ENCODE results near the gene TRAPPC6A.

Gene TRAPPC6A

GRCh38 chr19:45147835-45148676 is 30.0 kb downstream of the TRAPPC6A start:
- DNase-seq (ENCODE audit: low read depth): no peak

- peak; percentile 7 for DNase-seq (ENCODE audit: low read depth)
Observed at GRCh38 chr19:45146741-45147205, 31.3 kb downstream of the TRAPPC6A start.

- DNase-seq (ENCODE audit: low read depth): peak; percentile 5
Observed at GRCh38 chr19:45146251-45146650, 31.8 kb downstream of the TRAPPC6A start.

- DNase-seq (ENCODE audit: low read depth): no peak
Observed at GRCh38 chr19:45145270-45146189, 32.5 kb downstream of the TRAPPC6A start.

GRCh38 chr19:45144431-45145269 is 33.4 kb downstream of the TRAPPC6A start:
- no peak for DNase-seq (ENCODE audit: low read depth)

GRCh38 chr19:45142726-45143110 is 35.3 kb downstream of the TRAPPC6A start:
- DNase-seq (ENCODE audit: low read depth): no peak

- no peak for DNase-seq (ENCODE audit: low read depth)
Observed at GRCh38 chr19:45142016-45142725, 35.9 kb downstream of the TRAPPC6A start.

- no peak for DNase-seq (ENCODE audit: low read depth)
Observed at GRCh38 chr19:45141203-45141900, 36.7 kb downstream of the TRAPPC6A start.

GRCh38 chr19:45140533-45140932 is 37.5 kb downstream of the TRAPPC6A start:
- no peak for DNase-seq (ENCODE audit: low read depth)

GRCh38 chr19:45140144-45140503 is 37.9 kb downstream of the TRAPPC6A start:
- DNase-seq (ENCODE audit: low read depth): no peak

- no peak for DNase-seq (ENCODE audit: low read depth)
Observed at GRCh38 chr19:45139286-45140143, 38.5 kb downstream of the TRAPPC6A start.

- DNase-seq (ENCODE audit: low read depth): no peak
Observed at GRCh38 chr19:45138303-45138751, 39.7 kb downstream of the TRAPPC6A start.

- no peak for DNase-seq (ENCODE audit: low read depth)
Observed at GRCh38 chr19:45137179-45137761, 40.8 kb downstream of the TRAPPC6A start.

GRCh38 chr19:45136507-45137178 is 41.4 kb downstream of the TRAPPC6A start:
- DNase-seq (ENCODE audit: low read depth): no peak

- no peak for DNase-seq (ENCODE audit: low read depth)
Observed at GRCh38 chr19:45135176-45135885, 42.7 kb downstream of the TRAPPC6A start.

- DNase-seq (ENCODE audit: low read depth): no peak
Observed at GRCh38 chr19:45133661-45134060, 44.4 kb downstream of the TRAPPC6A start.

- peak; percentile 42 for DNase-seq (ENCODE audit: low read depth)
Observed at GRCh38 chr19:45130888-45131615, 47.0 kb downstream of the TRAPPC6A start.
